ENCODE data around the gene ZFP3.
"Not testable (repeated sequence)": the region's sequence is repeated elsewhere in the genome, so short reads cannot be mapped to it uniquely, and the experiment has no call there.

Gene ZFP3

GRCh38 chr17:5135726-5136579 is 57.7 kb downstream of the ZFP3 start:
- no peak overlapping the region for H3K4me3 Mint-ChIP-seq
- H3K9me3 Mint-ChIP-seq: no peaks in the 10 kb centered on the region
- H3K27ac Mint-ChIP-seq: no peak overlapping the region
- H3K4me1 Mint-ChIP-seq (ENCODE audit: low read depth): no peaks in the 10 kb centered on the region
- no peak for DNase-seq
- H3K27me3 Mint-ChIP-seq: no peaks in the 10 kb centered on the region
- H3K36me3 Mint-ChIP-seq (ENCODE audit: low read depth): no peaks in the 10 kb centered on the region

- H3K36me3 Mint-ChIP-seq (ENCODE audit: low read depth); H3K4me3 Mint-ChIP-seq; DNase-seq; H3K9me3 Mint-ChIP-seq; H3K27ac Mint-ChIP-seq; H3K27me3 Mint-ChIP-seq; H3K4me1 Mint-ChIP-seq (ENCODE audit: low read depth): not testable (repeated sequence)
Measured at GRCh38 chr17:5136580-5137412, 58.5 kb downstream of the ZFP3 start.

GRCh38 chr17:5137511-5138197 is 59.4 kb downstream of the ZFP3 start:
- not testable (repeated sequence) for H3K36me3 Mint-ChIP-seq (ENCODE audit: low read depth); H3K9me3 Mint-ChIP-seq; H3K27me3 Mint-ChIP-seq; DNase-seq; H3K4me1 Mint-ChIP-seq (ENCODE audit: low read depth); H3K4me3 Mint-ChIP-seq; H3K27ac Mint-ChIP-seq

GRCh38 chr17:5138198-5138544 is 59.9 kb downstream of the ZFP3 start:
- not testable (repeated sequence) for H3K4me3 Mint-ChIP-seq; H3K4me1 Mint-ChIP-seq (ENCODE audit: low read depth); H3K36me3 Mint-ChIP-seq (ENCODE audit: low read depth); H3K27ac Mint-ChIP-seq; DNase-seq; H3K9me3 Mint-ChIP-seq; H3K27me3 Mint-ChIP-seq

- Mint-ChIP-seq H3K4me1 (ENCODE audit: low read depth) (no peaks in the 10 kb centered on the region), H3K9me3 (no peaks in the 10 kb centered on the region), H3K27ac (no peak overlapping the region), H3K36me3 (ENCODE audit: low read depth) (no peaks in the 10 kb centered on the region), H3K4me3 (no peak overlapping the region), H3K27me3 (no peaks in the 10 kb centered on the region)
- no peak for DNase-seq
Measured at GRCh38 chr17:5138616-5139457, 60.6 kb downstream of the ZFP3 start.

GRCh38 chr17:5139458-5139732 is 61.1 kb downstream of the ZFP3 start:
- Mint-ChIP-seq H3K4me1 (ENCODE audit: low read depth) (no peaks in the 10 kb centered on the region), H3K4me3 (no peak overlapping the region), H3K9me3 (no peaks in the 10 kb centered on the region), H3K27me3 (no peaks in the 10 kb centered on the region), H3K36me3 (ENCODE audit: low read depth) (no peaks in the 10 kb centered on the region), H3K27ac (no peak overlapping the region)
- DNase-seq: no peak

GRCh38 chr17:5142877-5143276 is 64.6 kb downstream of the ZFP3 start:
- not testable (repeated sequence) for H3K9me3 Mint-ChIP-seq; H3K27ac Mint-ChIP-seq; H3K4me1 Mint-ChIP-seq (ENCODE audit: low read depth); H3K36me3 Mint-ChIP-seq (ENCODE audit: low read depth); DNase-seq; H3K4me3 Mint-ChIP-seq
- H3K27me3 Mint-ChIP-seq: peaks cover 11% of the 10 kb centered on the region

Measured in activated T-cell treated with anti-CD3 and anti-CD28 coated beads, Interleukin-2, amount 50 U/mL, for 24 hours (primary cell).